Heart left ventricle (tissue), 13 donors: ENCODE measurements around the gene SLC35F1.

Experiments used
- CTCF ChIP-seq, 12 donors: fragments of 200-600 bp; sonication (generic) in 4 of 12; IDR thresholded peaks; one replicate each; pipeline versions ENCODE4 v1.5.0 to v1.8.0; 2018 to 2022; ENCODE audit warnings: antibody characterized with exemption in 12 of 12, mild to moderate bottlenecking in 5 of 12
- POLR2A ChIP-seq, 2 donors: fragments of 450-650 bp; IDR thresholded peaks; one replicate each; pipeline ENCODE4 v1.6.1; 2017; ENCODE audit warnings: antibody characterized with exemption in 2 of 2, mild to moderate bottlenecking in 2 of 2, moderate library complexity in 2 of 2
- donor health status: ischemic (EF 13 %, LVEDD 7.1; RV severe dilation, severe dysfunction).
- donor health status: DM: no; HTN: yes; CAD: no.
- donor health status: DM: no; HTN: no; CAD: no.
- donor health status: ischemic (EF 25% LVEDD 6.9; RV normal size, moderate dysfunction).
- donor health status: ischemic (EF 25% LVEDD 5.7; RV mildly dilated, moderate dysfunction).
- donor health status: ischemic (EF 35%, LVEDD 5.7; RV mildly dilated, moderate dysfunction).
- donor health status: nonischemic (EF 11% LVEDD 7.7; RV severe dilation, severe dysfunction).
- donor health status: DM: yes; HTN: yes; CAD: no.
- donor health status: PGD.
- donor health status: ischemic (EF 29% LVEDD 5.4; RV normal size, mild dysfunction).
- donor health status: nonischemic (EF 23%, LVEDD 6.1; RV moderate dilation, normal function).

- no peak for TF ChIP-seq CTCF (IDR thresholded peaks at IDR 0.05)
- no peak for TF ChIP-seq POLR2A (IDR thresholded peaks at IDR 0.05)
These were observed 48.7 kb downstream of the SLC35F1 start for GRCh38 chr6:117955684-117956256.
